Endodermal cell (in vitro differentiated cells): ENCODE results near the gene NPAS3. TPM values are rescaled to one million over a fixed set of nuclear protein-coding genes. Genes with fewer than 3 reads are reported as not detected.

Experiments used
- DNase-seq: peaks from one replicate; pipeline ENCODE4 v3.0.0-alpha.2; 2017
- H3K27ac ChIP-seq: 2 replicates; pipeline ENCODE4 v1.5.1; 2013; ENCODE audit warnings: mild to moderate bottlenecking, low read depth, low read length, moderate library complexity
- H3K27me3 ChIP-seq: 2 replicates; pipeline ENCODE4 v1.6.1; 2013; ENCODE audit warnings: mild to moderate bottlenecking, low read length, moderate library complexity; ENCODE audit not compliant: insufficient read depth, control insufficient read depth, poor library complexity, severe bottlenecking
- H3K36me3 ChIP-seq: 2 replicates; pipeline ENCODE4 v1.7.0; 2013; ENCODE audit warnings: mild to moderate bottlenecking, low read length, moderate library complexity; ENCODE audit not compliant: control insufficient read depth, insufficient read depth
- H3K4me1 ChIP-seq: one replicate; pipeline ENCODE4 v1.7.0; 2013; ENCODE audit warnings: low read length; ENCODE audit not compliant: control insufficient read depth, insufficient read depth
- H3K4me3 ChIP-seq: 2 replicates; pipeline ENCODE4 v1.5.1; 2013; ENCODE audit warnings: mild to moderate bottlenecking, low read length, moderate library complexity
- H3K9ac ChIP-seq: 2 replicates; pipeline ENCODE4 v1.6.1; 2013; ENCODE audit warnings: mild to moderate bottlenecking, low read length, moderate library complexity; ENCODE audit not compliant: poor library complexity, severe bottlenecking; ENCODE audit errors: extremely low read depth
- H3K9me3 ChIP-seq: 2 replicates; pipeline ENCODE4 v1.6.1; 2013; ENCODE audit warnings: mild to moderate bottlenecking, low read length, moderate library complexity; ENCODE audit not compliant: control insufficient read depth
- H3K27ac Mint-ChIP-seq: 2 replicates; pipeline ENCODE4 v1.8.0; 2020; ENCODE audit warnings: mixed read lengths
- H3K27me3 Mint-ChIP-seq: 2 replicates; pipeline ENCODE4 v1.8.0; 2021; ENCODE audit warnings: mild to moderate bottlenecking, mixed read lengths; ENCODE audit not compliant: insufficient read depth
- H3K36me3 Mint-ChIP-seq: 2 replicates; pipeline ENCODE4 v1.8.0; 2020; ENCODE audit warnings: low read depth, mixed read lengths
- H3K4me1 Mint-ChIP-seq: 2 replicates; pipeline ENCODE4 v1.8.0; 2020; ENCODE audit warnings: mixed read lengths
- H3K4me3 Mint-ChIP-seq: 2 replicates; pipeline ENCODE4 v1.8.0; 2020; ENCODE audit warnings: mild to moderate bottlenecking, moderate library complexity, mixed read lengths
- H3K9me3 Mint-ChIP-seq: 2 replicates; pipeline ENCODE4 v1.8.0; 2020; ENCODE audit warnings: mild to moderate bottlenecking, mixed read lengths
- CTCF ChIP-seq: fragments of 200-600 bp; sonication (generic); conservative IDR thresholded peaks from 2 replicates; pipeline ENCODE4 v1.5.0; 2021; ENCODE audit warnings: antibody characterized with exemption, mild to moderate bottlenecking
- WGBS, 2 experiments: methylation state at CpG; one replicate each; pipeline versions ENCODE4 v1.1.5 to v1.1.7; 2013; ENCODE audit warnings: missing lambda C conversion rate in 2 of 2, mixed read lengths in 1 of 2; ENCODE audit not compliant: insufficient coverage in 1 of 2, insufficient read length in 1 of 2; 5-methylcytosine and 5-hydroxymethylcytosine counted together
- total RNA-seq, 2 donors: library from RNA; stranded (reverse); fragmentation: NEBNext Ultra II Directional in 1 of 2; extraction: Animal tissue kit (Norgen Biotek cat#: 25700) in 1 of 2; gene quantifications; 2 replicates in 1 of 2; 3 replicates in 1 of 2; pipeline ENCODE4 v1.2.1, GENCODE V29; 2021

Gene NPAS3
- total RNA-seq, 2 donors from 2014 or later = 1.4 to 1.6 TPM

DNA sequence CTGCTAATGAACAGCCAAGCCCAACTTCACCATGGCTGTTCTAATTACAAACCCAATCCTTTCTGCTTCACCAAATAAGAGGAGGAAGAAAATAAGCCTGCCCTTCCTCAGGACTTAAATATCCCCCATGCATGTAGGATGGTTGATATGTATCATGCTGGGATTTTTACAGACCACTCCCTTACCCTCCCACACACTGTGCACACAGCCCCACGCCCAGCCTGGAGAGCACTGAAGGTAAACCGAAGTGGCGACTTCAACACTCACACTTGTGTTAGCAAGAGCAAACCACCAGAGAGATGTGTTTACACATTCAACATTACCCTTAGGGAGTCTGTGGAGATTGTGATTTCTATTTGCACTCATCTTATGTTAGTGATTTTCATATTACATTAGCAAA lies 771.0 kb downstream of the NPAS3 start:
- no peak overlapping the region for H3K4me3 ChIP-seq
- H3K27ac ChIP-seq = no peak overlapping the region
- no peak overlapping the region for H3K9ac ChIP-seq
- peaks cover 3% of the 10 kb centered on the region for H3K4me1 ChIP-seq
- 92% methylated on average over 3 of the region's 3 CpGs; no CpG with 5 or more reads in 1 of the 2 experiments for WGBS, 2 experiments
- no peaks in the 10 kb centered on the region for H3K36me3 ChIP-seq
- H3K9me3 ChIP-seq = no peaks in the 10 kb centered on the region
- no peak for DNase-seq
- Mint-ChIP-seq H3K4me3 (no peak overlapping the region), H3K9me3 (no peaks in the 10 kb centered on the region), H3K27me3 (no peaks in the 10 kb centered on the region), H3K4me1 (peaks cover 29% of the 10 kb centered on the region), H3K36me3 (no peaks in the 10 kb centered on the region), H3K27ac (no peak overlapping the region)
- TF ChIP-seq CTCF = no peak
- H3K27me3 ChIP-seq = no peaks in the 10 kb centered on the region

DNA sequence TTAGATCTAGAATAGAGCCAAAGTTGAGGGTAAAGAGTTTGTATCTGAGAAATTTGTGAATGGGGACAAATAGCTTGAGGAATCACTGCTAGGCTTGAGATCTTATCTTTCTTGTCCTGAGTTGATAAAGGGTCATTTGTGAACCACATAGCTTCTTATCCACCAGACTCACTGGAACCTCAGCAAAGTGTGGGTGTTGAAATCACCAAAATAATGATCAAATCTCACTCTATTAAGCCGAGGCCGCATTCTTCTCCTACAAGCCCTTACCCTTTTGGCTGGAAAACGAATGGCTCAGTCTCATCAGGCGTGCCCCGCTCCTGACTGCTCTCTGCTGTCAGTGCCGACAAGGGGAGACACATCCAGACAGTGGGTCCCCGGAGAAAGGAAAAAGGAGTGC lies 771.6 kb downstream of the NPAS3 start:
- no peak for TF ChIP-seq CTCF
- WGBS, 2 experiments = 81 to 90% methylated on average over 4 to 7 of the region's 7 CpGs
- H3K27ac Mint-ChIP-seq = no peak overlapping the region
- no peaks in the 10 kb centered on the region for H3K4me1 ChIP-seq
- no peak overlapping the region for H3K4me3 Mint-ChIP-seq
- H3K4me1 Mint-ChIP-seq = peaks cover 24% of the 10 kb centered on the region
- DNase-seq = no peak
- H3K36me3 Mint-ChIP-seq = no peaks in the 10 kb centered on the region
- no peak overlapping the region for H3K27ac ChIP-seq
- no peaks in the 10 kb centered on the region for H3K27me3 ChIP-seq
- no peak overlapping the region for H3K9ac ChIP-seq
- no peak overlapping the region for H3K4me3 ChIP-seq
- H3K9me3 ChIP-seq = no peaks in the 10 kb centered on the region
- no peaks in the 10 kb centered on the region for H3K27me3 Mint-ChIP-seq
- H3K36me3 ChIP-seq = no peaks in the 10 kb centered on the region
- no peaks in the 10 kb centered on the region for H3K9me3 Mint-ChIP-seq

GRCh38 chr14:33711194-33711593 lies 772.5 kb downstream of the NPAS3 start:
- Mint-ChIP-seq H3K9me3 (no peaks in the 10 kb centered on the region), H3K36me3 (no peaks in the 10 kb centered on the region), H3K27ac (no peak overlapping the region), H3K4me1 (peaks cover 19% of the 10 kb centered on the region), H3K4me3 (no peak overlapping the region), H3K27me3 (no peaks in the 10 kb centered on the region)
- Histone ChIP-seq H3K27ac (no peak overlapping the region), H3K4me3 (no peak overlapping the region), H3K9ac (no peak overlapping the region), H3K27me3 (no peaks in the 10 kb centered on the region), H3K9me3 (no peaks in the 10 kb centered on the region), H3K36me3 (no peaks in the 10 kb centered on the region), H3K4me1 (no peaks in the 10 kb centered on the region)
- no peak for TF ChIP-seq CTCF
- DNase-seq = no peak
- 87 to 94% methylated on average over 10 to 11 of the region's 11 CpGs for WGBS, 2 experiments
